ENCODE data around the gene CYBRD1.
"Not testable (repeated sequence)": the region's sequence is repeated elsewhere in the genome, so short reads cannot be mapped to it uniquely, and the experiment has no call there.

Gene CYBRD1

GRCh38 chr2:171533331-171533730, 11.1 kb downstream of the CYBRD1 start (continued):
- TF ChIP-seq BACH2 (CRISPR knock-in tag; IDR thresholded peaks at IDR 0.05; ENCODE audit: borderline replicate concordance), result no peak

- ATAC-seq, result not testable (repeated sequence)
Observed at GRCh38 chr2:171535528-171535927, 13.3 kb downstream of the CYBRD1 start.

- ATAC-seq, result no peak
- TF ChIP-seq ARNTL (CRISPR knock-in tag; IDR thresholded peaks at IDR 0.05; ENCODE audit: borderline replicate concordance, low read depth) (no peak), GLIS3 (CRISPR knock-in tag; IDR thresholded peaks at IDR 0.05) (no peak), TCF4 (CRISPR knock-in tag; IDR thresholded peaks at IDR 0.05; ENCODE audit: borderline replicate concordance) (no peak), ISL1 (CRISPR knock-in tag; IDR thresholded peaks at IDR 0.05) (no peak), ZNF70 (CRISPR knock-in tag; IDR thresholded peaks at IDR 0.05) (no peak), PATZ1 (CRISPR knock-in tag; IDR thresholded peaks at IDR 0.05; ENCODE audit: borderline replicate concordance) (no peak), CSDC2 (CRISPR knock-in tag; IDR thresholded peaks at IDR 0.05) (no peak), CSRNP3 (CRISPR knock-in tag; IDR thresholded peaks at IDR 0.05) (no peak), ZNF565 (CRISPR knock-in tag; conservative IDR thresholded peaks at IDR 0.05; ENCODE audit: low read depth) (no peak), POU6F1 (CRISPR knock-in tag; IDR thresholded peaks at IDR 0.05; ENCODE audit: borderline replicate concordance, low read depth) (no peak), ZC3H10 (CRISPR knock-in tag; IDR thresholded peaks at IDR 0.05) (no peak), ZFP30 (CRISPR knock-in tag; IDR thresholded peaks at IDR 0.05) (no peak)
- TF ChIP-seq, protein P1, sequence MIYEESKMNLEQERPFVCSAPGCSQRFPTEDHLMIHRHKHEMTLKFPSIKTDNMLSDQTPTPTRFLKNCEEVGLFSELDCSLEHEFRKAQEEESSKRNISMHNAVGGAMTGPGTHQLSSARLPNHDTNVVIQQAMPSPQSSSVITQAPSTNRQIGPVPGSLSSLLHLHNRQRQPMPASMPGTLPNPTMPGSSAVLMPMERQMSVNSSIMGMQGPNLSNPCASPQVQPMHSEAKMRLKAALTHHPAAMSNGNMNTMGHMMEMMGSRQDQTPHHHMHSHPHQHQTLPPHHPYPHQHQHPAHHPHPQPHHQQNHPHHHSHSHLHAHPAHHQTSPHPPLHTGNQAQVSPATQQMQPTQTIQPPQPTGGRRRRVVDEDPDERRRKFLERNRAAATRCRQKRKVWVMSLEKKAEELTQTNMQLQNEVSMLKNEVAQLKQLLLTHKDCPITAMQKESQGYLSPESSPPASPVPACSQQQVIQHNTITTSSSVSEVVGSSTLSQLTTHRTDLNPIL (CRISPR knock-in tag; IDR thresholded peaks at IDR 0.05; ENCODE audit: low read depth), result no peak
Observed at GRCh38 chr2:171540437-171540836, 18.2 kb downstream of the CYBRD1 start.

DNA sequence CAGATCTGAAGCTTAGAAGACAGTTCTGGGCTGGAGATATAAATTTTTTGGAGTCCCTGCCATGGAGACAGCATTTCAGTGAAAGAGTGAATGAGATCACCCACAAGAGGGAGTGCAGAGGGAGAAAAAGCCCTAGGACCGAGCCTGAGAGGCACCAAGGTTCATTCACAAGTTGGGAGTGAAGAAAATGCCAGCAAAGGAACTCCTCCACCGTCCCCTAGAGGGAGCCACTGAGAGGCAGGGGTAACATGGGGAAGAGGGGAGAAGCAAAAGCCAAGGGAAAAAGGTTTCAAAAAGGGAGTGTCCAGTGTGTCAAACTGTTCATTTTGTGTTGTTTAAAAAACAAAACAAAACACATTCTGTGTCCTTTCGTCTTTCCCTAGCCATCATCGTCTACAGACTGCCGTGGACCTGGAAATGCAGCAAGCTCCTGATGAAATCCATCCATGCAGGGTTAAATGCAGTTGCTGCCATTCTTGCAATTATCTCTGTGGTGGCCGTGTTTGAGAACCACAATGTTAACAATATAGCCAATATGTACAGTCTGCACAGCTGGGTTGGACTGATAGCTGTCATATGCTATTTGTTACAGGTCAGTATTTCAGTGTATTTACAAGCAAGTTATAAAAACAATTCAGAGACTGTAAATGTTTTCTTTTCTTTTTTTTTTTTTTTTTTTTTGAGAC, 19.1 kb downstream of the CYBRD1 start:
- TF ChIP-seq RARB (CRISPR knock-in tag; IDR thresholded peaks at IDR 0.05) (no peak), ESRRG (CRISPR knock-in tag; IDR thresholded peaks at IDR 0.05) (no peak), TOX (CRISPR knock-in tag; IDR thresholded peaks at IDR 0.05; ENCODE audit: borderline replicate concordance) (no peak), ZNF565 (CRISPR knock-in tag; conservative IDR thresholded peaks at IDR 0.05; ENCODE audit: low read depth) (no peak), ZNF70 (CRISPR knock-in tag; IDR thresholded peaks at IDR 0.05) (no peak), ZFP30 (CRISPR knock-in tag; IDR thresholded peaks at IDR 0.05) (no peak), SNAI2 (CRISPR knock-in tag; IDR thresholded peaks at IDR 0.05) (no peak), CSDC2 (CRISPR knock-in tag; IDR thresholded peaks at IDR 0.05) (no peak), GLIS3 (CRISPR knock-in tag; IDR thresholded peaks at IDR 0.05) (no peak), CSRNP3 (CRISPR knock-in tag; IDR thresholded peaks at IDR 0.05) (no peak), ZFP3 (CRISPR knock-in tag; IDR thresholded peaks at IDR 0.05) (no peak), ISL1 (CRISPR knock-in tag; IDR thresholded peaks at IDR 0.05) (no peak), PPARA (CRISPR knock-in tag; IDR thresholded peaks at IDR 0.05; ENCODE audit: borderline replicate concordance) (no peak), BACH2 (CRISPR knock-in tag; IDR thresholded peaks at IDR 0.05; ENCODE audit: borderline replicate concordance) (no peak), ZNF8 (CRISPR knock-in tag; IDR thresholded peaks at IDR 0.05) (no peak)
- TF ChIP-seq, protein P1 (CRISPR knock-in tag; IDR thresholded peaks at IDR 0.05; ENCODE audit: low read depth), result no peak
- ATAC-seq, result no peak

All from SK-N-SH treated with all-trans-retinoic acid at 6 μM for 48 hours (cell line).